BLaER1 (cell line): ENCODE results near the gene SUSD3.
A peak's percentile ranks its signal among the peaks of the same experiment; 100 is the strongest.
"Not testable (repeated sequence)": the region's sequence is repeated elsewhere in the genome, so short reads cannot be mapped to it uniquely, and the experiment has no call there.

Experiments
- H3K27ac ChIP-seq: shearing (Covaris generic); formaldehyde crosslinking; 2 replicates; pipeline ENCODE4 v1.8.1; 2022
- H3K27me3 ChIP-seq: shearing (Covaris generic); formaldehyde crosslinking; 2 replicates; pipeline ENCODE4 v1.8.1; 2022
- H3K36me3 ChIP-seq: shearing (Covaris generic); formaldehyde crosslinking; 2 replicates; pipeline ENCODE4 v1.8.1; 2022
- H3K4me1 ChIP-seq: shearing (Covaris generic); formaldehyde crosslinking; 2 replicates; pipeline ENCODE4 v1.8.1; 2022
- H3K4me2 ChIP-seq: shearing (Covaris generic); formaldehyde crosslinking; 2 replicates; pipeline ENCODE4 v1.8.1; 2022
- H3K4me3 ChIP-seq: shearing (Covaris generic); formaldehyde crosslinking; 2 replicates; pipeline ENCODE4 v1.8.1; 2022
- H3K9ac ChIP-seq: shearing (Covaris generic); formaldehyde crosslinking; 2 replicates; pipeline ENCODE4 v1.8.1; 2022
- H3K9me3 ChIP-seq: shearing (Covaris generic); formaldehyde crosslinking; 2 replicates; pipeline ENCODE4 v1.8.1; 2022
- H4K20me1 ChIP-seq: shearing (Covaris generic); formaldehyde crosslinking; 2 replicates; pipeline ENCODE4 v1.8.1; 2022
- Cebpa-rat ChIP-seq: shearing (Covaris generic); IDR thresholded peaks from 2 replicates; pipeline ENCODE4 v1.8.1; 2022

Gene SUSD3

DNA sequence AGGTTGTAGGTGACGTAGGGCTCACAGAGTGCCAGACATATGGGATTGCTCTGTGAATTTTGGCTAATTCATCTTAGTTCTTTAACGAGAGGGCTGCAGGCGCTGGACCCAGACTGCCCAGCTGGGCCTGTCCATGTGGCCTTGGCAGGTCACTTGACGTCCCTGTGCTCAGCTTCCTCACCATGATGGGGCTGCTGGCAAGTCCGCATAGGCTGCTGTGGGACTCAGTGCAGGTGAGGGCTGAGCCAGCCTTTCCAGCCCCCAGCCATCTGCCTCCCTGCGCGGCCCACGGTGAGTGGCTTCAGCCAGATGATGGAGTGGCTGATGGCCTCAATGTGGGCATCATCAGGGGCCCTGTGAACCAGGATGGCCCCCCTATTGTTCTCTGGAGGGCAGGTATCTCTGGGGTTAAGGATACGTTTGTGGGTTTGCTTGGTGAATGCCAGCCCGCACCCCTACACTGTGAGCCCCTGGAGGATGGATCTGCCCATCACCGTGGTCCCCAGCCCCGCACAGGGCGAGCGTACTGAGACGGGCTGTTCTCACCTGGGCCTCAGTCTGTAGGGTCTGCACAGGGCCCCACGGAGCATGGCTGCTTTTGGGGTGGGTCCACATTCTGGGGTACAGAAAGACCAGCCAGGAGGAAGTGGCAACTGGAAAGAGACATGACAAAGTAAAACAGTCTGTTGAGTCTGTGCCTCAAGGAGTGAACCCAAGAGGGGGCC, 41.2 kb downstream of the SUSD3 start:
- Histone ChIP-seq H4K20me1 (peaks cover 34% of the 10 kb centered on the region), H3K9me3 (peaks cover 31% of the 10 kb centered on the region), H3K9ac (no peak overlapping the region), H3K4me3 (0 out of 2 replicates have a peak overlapping the region, but pooled peaks have one; percentile 100), H3K4me2 (peak overlapping the region; percentile 100), H3K27me3 (no peaks in the 10 kb centered on the region), H3K36me3 (peaks cover 36% of the 10 kb centered on the region), H3K4me1 (peaks cover 42% of the 10 kb centered on the region), H3K27ac (peak overlapping the region; percentile 87)
- no peak for TF ChIP-seq Cebpa-rat

DNA sequence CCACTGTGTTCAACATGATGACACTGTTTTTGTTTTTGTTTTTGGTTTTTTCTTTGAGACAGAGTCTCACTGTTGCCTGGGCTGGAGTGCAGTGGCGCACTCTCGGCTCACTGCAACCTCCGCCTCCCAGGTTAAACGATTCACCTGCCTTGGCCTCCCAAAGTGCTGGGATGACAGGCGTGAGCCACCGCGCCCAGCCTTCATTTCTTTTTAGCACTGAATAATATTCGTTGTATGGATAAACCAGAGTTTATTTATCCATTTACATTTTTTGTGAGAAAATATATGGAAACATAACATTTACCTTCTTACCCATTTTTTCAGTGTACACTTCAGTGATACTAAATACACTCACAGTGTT, 41.8 kb downstream of the SUSD3 start:
- no peak overlapping the region for H3K9ac ChIP-seq
- peaks cover 40% of the 10 kb centered on the region for H3K36me3 ChIP-seq
- H3K27ac ChIP-seq: no peak overlapping the region
- H3K9me3 ChIP-seq: peaks cover 36% of the 10 kb centered on the region
- H3K27me3 ChIP-seq: no peaks in the 10 kb centered on the region
- H3K4me1 ChIP-seq: peaks cover 36% of the 10 kb centered on the region
- no peak overlapping the region for H3K4me3 ChIP-seq
- H4K20me1 ChIP-seq: peaks cover 34% of the 10 kb centered on the region
- TF ChIP-seq Cebpa-rat: no peak
- H3K4me2 ChIP-seq: peak overlapping the region; percentile 100; the same call in 1 of the 2 replicates

DNA sequence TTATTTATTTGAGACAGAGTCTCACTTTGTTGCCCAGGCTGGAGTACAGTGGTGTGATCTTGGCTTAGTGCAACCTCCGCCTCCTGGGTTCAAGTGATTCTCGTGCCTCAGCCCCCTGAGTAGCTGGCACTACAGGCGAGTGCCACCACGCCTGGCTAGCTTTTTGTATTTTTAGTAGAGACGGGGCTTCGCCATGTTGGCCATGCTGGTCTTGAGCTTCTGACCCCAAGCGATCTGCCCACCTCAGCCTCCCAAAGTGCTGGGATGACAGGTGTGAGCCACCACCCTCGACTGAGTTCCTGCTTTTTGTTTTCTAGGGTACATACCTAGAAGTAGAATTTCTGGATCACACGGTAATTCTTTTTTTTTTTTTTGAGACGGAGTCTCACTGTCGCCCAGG, 42.6 kb downstream of the SUSD3 start:
- H3K27ac ChIP-seq, H3K27me3 ChIP-seq, H3K4me2 ChIP-seq, H3K4me3 ChIP-seq, H3K9ac ChIP-seq: not testable (repeated sequence)
- Histone ChIP-seq H3K4me1 (peaks cover 36% of the 10 kb centered on the region), H4K20me1 (peaks cover 34% of the 10 kb centered on the region), H3K9me3 (peaks cover 37% of the 10 kb centered on the region), H3K36me3 (peaks cover 41% of the 10 kb centered on the region)

DNA sequence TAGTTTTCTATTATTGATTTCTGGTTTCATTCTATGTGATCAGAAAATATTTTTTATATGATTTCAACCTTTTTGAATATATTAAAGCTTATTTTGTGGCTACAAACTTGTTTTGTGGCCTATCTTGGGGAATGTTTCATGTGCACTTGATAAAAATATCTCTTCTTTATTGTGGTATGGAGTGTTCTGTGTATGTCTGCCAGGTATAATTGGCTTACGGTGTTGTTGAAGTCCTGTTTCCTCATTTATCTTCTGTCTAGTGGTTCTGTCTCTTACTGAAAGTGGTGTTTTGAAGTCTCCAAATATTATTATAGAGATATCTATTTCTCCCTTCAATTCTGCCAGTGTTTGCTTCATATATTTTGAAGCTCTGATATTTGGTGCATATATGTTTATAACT, 47.1 kb downstream of the SUSD3 start:
- no peak overlapping the region for H3K4me3 ChIP-seq
- no peak for TF ChIP-seq Cebpa-rat
- H3K27me3 ChIP-seq: no peaks in the 10 kb centered on the region
- peaks cover 29% of the 10 kb centered on the region for H4K20me1 ChIP-seq
- peaks cover 46% of the 10 kb centered on the region for H3K4me1 ChIP-seq
- H3K36me3 ChIP-seq: peaks cover 36% of the 10 kb centered on the region
- H3K9me3 ChIP-seq: peaks cover 37% of the 10 kb centered on the region
- H3K4me2 ChIP-seq: no peak overlapping the region
- no peak overlapping the region for H3K9ac ChIP-seq
- H3K27ac ChIP-seq: no peak overlapping the region

DNA sequence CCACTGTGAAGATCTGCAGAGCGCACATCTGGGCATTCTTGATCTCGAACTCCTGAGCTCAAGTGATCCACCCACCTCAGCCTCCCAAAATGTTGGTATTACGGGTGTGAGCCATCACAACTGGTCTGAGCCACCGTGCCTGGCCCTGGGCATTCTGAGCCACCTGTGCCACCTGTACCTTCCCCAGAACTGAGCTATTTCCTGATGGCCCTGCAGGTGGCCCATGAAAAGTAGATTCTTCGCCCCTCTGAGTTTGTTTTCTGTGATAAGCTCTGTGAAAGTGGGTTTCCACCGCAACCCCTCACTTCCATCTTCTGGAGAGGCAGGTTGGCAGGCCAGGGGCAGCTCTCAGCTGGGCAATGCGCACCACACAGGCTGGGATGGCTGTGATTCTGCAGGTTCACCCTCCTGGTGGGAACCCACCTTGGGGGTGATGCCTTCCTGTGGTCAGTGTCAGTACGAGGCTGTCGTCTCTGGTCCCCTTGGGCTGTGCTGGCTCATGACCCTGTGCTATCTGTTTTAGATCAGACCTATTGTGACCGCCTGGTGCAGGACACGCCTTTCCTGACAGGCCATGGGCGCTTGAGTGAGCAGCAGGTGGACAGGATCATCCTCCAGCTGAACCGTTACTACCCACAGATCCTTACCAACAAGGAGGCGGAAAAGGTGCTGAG, 48.8 kb downstream of the SUSD3 start:
- Histone ChIP-seq H3K4me2 (peak overlapping the region; percentile 46), H3K4me1 (peaks cover 63% of the 10 kb centered on the region), H3K9me3 (peaks cover 23% of the 10 kb centered on the region), H4K20me1 (peaks cover 37% of the 10 kb centered on the region), H3K27me3 (no peaks in the 10 kb centered on the region), H3K36me3 (peaks cover 21% of the 10 kb centered on the region), H3K4me3 (no peak overlapping the region), H3K27ac (peak overlapping the region; percentile 43), H3K9ac (no peak overlapping the region; the same call in 1 of the 2 replicates)
- TF ChIP-seq Cebpa-rat: no peak

DNA sequence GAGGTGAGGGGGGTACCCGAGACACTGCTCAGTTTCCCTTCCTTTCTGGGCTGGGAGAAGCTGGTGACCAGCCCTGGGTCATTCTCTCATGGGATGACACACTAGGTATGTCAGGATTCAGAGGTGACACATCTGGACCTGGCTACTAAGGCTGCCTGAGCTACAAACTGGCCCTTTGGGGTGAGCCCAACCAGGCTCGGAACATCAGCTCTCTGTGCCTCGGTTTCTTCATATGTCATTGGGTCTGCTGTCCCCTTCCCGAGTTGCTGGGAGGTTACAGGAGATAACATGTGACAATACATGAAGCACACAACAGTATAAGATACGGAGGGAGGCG, 49.3 kb downstream of the SUSD3 start:
- TF ChIP-seq Cebpa-rat: no peak
- Histone ChIP-seq H3K36me3 (peaks cover 23% of the 10 kb centered on the region), H3K4me1 (peaks cover 68% of the 10 kb centered on the region), H3K27ac (0 out of 2 replicates have a peak overlapping the region, but pooled peaks have one; percentile 43), H3K4me3 (no peak overlapping the region), H4K20me1 (peaks cover 37% of the 10 kb centered on the region), H3K9ac (no peak overlapping the region), H3K9me3 (peaks cover 23% of the 10 kb centered on the region), H3K27me3 (no peaks in the 10 kb centered on the region), H3K4me2 (peak overlapping the region; percentile 46)

DNA sequence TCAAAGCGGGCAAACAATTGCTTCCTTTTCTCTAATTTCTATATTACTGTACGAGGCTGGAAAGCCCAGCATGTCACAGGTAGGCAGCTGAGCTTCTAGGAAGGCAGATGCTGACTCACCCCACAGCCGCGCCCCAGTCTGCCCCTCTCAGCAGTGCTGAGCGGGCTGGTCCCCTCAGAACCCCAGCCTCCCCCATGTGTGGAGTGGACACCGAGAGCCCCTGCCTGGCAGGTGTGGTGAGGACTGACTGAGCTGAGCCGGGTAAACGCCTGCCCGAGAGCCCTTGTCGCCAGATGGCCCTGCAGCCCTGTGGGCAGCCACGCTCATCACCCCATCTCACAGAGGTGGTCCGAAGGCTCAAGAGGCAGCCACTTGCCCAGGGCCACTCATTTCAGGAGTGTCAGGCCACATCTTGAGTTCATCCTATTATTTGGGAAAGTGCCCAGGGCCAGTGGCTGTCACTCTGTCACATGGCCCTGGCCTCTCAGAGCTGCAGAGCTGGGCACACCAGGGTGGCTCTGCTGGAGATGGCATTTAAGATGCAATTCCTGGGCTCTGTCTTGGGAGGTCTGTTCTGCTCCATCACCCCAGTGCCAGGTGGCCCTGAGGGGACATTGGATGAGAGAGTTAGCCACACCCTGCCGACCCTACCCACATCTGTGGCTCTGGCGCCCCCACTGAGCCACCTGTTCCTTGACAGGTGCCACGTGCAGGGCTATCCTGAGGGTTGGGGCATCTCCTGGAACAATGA, 50.0 kb downstream of the SUSD3 start:
- Histone ChIP-seq H3K4me2 (peak overlapping the region; percentile 92), H3K9ac (no peak overlapping the region), H4K20me1 (peaks cover 37% of the 10 kb centered on the region), H3K36me3 (peaks cover 28% of the 10 kb centered on the region), H3K4me3 (no peak overlapping the region), H3K4me1 (peaks cover 74% of the 10 kb centered on the region), H3K27ac (peak overlapping the region; percentile 12; the same call in 1 of the 2 replicates), H3K9me3 (peaks cover 16% of the 10 kb centered on the region), H3K27me3 (no peaks in the 10 kb centered on the region)
- no peak for TF ChIP-seq Cebpa-rat

DNA sequence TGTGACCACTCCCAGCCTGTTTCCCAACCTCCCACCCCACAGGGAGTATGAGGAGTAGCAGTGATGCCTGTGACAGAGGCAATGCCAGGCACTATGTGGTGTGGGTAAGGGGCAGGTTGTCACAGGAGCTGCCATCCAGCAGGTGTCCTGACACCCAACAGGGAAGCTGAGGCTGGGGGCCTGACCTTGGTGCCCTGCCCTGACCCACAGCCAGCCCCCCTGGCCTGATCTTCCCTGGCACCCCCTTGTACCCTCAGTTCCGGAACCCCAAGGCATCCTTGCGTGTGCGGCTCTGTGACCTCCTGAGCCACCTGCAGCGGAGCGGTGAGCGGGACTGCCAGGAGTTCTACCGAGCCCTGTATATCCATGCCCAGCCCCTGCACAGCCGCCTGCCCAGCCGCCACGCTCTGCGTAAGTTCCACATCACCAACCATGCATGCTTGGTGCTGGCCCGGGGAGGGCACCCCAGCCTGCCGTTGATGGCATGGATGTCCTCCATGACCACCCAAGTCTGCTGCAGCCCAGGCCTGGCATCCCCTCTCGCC, 51.9 kb downstream of the SUSD3 start:
- TF ChIP-seq Cebpa-rat: no peak
- peak overlapping the region; percentile 92 for H3K4me2 ChIP-seq

DNA sequence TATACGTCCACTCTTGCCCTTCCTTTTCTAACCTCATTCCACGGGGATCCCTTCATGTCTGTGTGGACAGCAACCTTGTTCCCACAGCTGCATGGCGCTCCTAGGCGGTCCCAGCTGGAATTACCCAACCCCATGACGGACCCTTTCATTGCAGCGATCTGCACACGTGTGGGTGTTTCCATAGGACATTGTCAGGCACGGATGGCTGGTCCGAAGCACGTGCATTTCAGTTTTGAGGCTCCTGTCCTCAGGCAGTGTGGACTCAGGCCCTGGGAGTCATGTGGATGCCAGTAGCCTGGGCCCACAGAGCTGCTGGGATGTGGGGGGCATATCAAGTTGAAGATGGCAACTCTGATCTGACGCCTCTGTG, 52.5 kb downstream of the SUSD3 start:
- H3K36me3 ChIP-seq: peaks cover 22% of the 10 kb centered on the region
- no peaks in the 10 kb centered on the region for H3K27me3 ChIP-seq
- TF ChIP-seq Cebpa-rat: no peak
- no peaks in the 10 kb centered on the region for H3K9me3 ChIP-seq
- peaks cover 37% of the 10 kb centered on the region for H4K20me1 ChIP-seq
- peak overlapping the region; percentile 79 for H3K27ac ChIP-seq
- peaks cover 92% of the 10 kb centered on the region for H3K4me1 ChIP-seq
- H3K9ac ChIP-seq: peak overlapping the region; percentile 70
- peak overlapping the region; percentile 92 for H3K4me2 ChIP-seq
- 0 out of 2 replicates have a peak overlapping the region, but pooled peaks have one; percentile 39 for H3K4me3 ChIP-seq

More for the DNA sequence above, 51.9 kb downstream of the SUSD3 start:
- Histone ChIP-seq H3K27ac (peak overlapping the region; percentile 79), H3K9me3 (no peaks in the 10 kb centered on the region), H3K4me3 (no peak overlapping the region), H4K20me1 (peaks cover 37% of the 10 kb centered on the region), H3K4me1 (peaks cover 92% of the 10 kb centered on the region), H3K9ac (peak overlapping the region; percentile 70; the same call in 1 of the 2 replicates), H3K36me3 (peaks cover 22% of the 10 kb centered on the region), H3K27me3 (no peaks in the 10 kb centered on the region)
